Left forelimb (tissue), 1 donor: ENCODE results near the gene HPS4.
"Not testable (repeated sequence)": the region's sequence is repeated elsewhere in the genome, so short reads cannot be mapped to it uniquely, and the experiment has no call there.

Source experiments
- DNase-seq: peaks from one replicate; pipeline ENCODE4 v3.0.0-alpha.2; 2018; ENCODE audit warnings: low spot score

HPS4 gene

GRCh38 chr22:26442086-26442756 lies 41.4 kb downstream of the HPS4 start:
- DNase-seq, result no peak

DNA sequence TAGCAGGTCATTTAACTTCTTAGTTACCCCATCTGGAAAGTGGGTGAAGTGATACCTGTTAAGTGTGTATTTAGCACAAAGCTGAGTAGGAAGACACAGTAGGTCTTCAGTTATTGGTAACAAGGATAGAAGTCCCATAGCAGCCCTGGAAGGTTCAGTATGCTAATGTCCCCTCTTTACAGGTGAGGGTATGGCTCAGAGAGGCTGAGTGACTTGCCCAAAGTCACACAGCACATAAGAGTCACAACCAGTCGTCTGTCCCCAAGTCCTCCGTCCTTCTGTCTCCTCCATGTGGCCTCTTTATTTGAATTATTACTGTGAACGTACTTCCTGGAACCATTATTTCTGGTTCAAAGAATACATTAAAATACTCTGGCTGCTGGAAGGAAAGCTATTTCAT lies 44.0 kb downstream of the HPS4 start:
- no peak for DNase-seq

- DNase-seq, result not testable (repeated sequence)
These were observed 44.8 kb downstream of the HPS4 start for GRCh38 chr22:26438776-26439175.

DNA sequence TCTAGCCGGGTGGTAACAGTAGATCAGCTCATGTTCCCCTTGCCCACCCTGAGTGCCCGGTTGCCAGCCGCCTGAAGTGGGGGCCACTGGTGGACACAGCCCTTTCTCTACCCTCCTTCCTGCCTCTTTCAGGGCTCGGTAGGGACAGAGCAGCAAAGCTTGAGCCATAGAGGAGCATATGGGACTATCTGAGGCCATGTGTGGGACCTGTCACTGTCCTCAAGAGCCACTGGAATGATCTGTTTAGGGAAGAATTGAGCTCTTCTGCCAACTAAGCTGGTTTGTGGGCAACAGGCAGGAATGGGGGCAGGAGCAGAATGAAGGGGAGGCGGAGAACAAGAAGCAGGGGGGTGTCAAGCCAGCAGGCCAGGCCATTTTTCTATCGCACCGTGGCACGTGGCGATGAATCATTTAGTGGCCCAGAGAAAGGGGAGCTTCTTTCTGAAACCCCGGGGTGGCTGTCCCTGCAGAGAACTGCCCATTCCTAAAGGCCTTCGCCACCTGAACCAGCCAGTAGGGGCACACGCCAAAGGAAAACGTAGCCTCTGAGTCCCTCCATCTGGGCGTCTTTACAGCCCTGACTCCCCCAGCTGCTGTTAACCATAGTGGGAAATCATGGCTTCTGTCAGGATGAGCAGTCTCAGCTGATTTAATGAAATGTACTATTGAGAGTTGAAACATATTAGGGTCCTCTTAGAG lies 45.7 kb downstream of the HPS4 start:
- no peak for DNase-seq

DNA sequence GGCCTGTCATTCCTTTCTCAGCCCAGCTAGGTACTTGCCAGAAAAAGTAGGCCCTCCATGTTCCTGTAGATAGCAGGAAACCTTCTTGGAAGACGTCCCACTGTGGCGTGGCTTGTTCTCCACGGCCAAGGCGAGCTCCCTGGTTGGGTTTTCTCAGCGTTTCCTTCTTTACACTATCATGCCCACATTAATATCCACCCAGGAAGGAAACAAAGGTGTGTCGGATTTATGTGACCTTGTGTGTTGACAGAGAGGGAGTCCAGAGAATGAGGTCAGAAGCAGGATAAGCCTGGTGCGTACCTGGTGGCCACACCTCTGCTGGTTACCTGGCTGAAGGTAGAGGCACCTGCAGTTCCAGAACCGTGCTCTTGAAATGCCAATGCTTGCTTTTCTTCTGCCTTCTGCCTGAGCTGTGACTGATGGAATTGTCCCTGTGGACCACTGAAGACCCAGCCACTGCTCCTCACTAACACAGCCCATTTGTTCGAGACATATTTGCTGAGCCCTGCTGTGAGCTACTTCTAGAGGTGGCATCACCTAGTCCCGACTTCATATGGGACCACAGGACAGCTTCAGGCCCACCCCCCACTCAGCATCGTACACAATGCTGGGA lies 46.6 kb downstream of the HPS4 start:
- no peak for DNase-seq

DNA sequence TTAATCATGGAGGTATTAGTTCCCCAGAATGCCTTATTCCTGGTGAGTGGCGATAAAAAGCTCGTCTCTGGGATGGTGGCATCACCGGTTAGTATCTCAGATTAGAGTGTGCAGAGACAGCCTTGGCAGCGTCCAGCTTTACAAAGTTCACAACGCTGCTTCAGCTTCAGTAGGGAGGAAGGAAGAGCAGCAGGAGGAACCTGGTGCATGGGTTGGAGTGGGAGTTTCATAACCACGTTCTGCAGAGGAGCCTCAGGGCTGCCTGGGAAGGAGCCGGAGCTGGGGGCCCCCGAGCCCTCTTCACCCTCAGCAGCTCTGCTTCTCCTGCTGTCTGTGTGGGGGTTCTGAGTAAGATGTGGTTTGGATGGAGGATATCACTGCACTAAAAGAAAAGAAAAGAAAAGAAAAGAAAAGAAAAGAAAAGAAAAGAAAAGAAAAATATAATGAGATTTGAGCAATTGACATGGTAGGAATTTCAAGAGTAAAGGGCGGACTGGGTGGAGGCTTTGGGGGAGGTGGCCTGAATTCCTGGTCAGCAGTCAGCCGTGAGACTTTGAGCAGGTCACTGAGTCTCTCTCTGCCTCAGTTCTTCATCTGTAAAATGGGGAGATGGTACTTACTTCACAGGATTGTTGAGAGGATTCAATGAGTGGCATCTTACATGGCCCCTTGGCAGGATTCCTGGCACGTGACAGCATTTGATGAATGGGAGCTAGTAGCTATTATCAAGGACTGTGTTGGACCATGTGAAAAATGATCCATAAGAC lies 48.1 kb downstream of the HPS4 start:
- no peak for DNase-seq

GRCh38 chr22:26433805-26434204 lies 49.8 kb downstream of the HPS4 start:
- DNase-seq, result no peak

- no peak for DNase-seq
These were observed 50.8 kb downstream of the HPS4 start for GRCh38 chr22:26432619-26433311.

- DNase-seq, result no peak
These were observed 52.2 kb downstream of the HPS4 start for GRCh38 chr22:26431261-26431995.

DNA sequence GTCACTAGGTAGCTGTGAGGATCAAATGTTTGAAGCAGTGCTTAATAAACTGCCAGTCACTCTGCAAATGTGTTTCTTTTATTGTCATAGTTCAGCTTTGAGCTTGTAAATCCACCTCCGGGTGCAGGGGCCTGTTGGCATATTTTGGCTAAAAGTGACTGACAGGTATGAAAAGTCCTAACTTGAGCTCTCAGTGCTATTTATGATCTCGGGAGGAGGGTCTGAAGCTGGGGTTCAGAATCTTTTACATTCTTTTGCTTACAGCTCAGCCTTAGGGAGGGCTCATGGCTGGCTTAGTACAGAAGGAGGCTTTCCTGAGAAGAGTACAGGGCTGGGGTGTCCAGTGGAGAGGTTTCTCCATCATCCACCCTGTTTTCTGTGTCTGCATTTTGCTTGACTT lies 53.0 kb downstream of the HPS4 start:
- DNase-seq, result no peak

DNA sequence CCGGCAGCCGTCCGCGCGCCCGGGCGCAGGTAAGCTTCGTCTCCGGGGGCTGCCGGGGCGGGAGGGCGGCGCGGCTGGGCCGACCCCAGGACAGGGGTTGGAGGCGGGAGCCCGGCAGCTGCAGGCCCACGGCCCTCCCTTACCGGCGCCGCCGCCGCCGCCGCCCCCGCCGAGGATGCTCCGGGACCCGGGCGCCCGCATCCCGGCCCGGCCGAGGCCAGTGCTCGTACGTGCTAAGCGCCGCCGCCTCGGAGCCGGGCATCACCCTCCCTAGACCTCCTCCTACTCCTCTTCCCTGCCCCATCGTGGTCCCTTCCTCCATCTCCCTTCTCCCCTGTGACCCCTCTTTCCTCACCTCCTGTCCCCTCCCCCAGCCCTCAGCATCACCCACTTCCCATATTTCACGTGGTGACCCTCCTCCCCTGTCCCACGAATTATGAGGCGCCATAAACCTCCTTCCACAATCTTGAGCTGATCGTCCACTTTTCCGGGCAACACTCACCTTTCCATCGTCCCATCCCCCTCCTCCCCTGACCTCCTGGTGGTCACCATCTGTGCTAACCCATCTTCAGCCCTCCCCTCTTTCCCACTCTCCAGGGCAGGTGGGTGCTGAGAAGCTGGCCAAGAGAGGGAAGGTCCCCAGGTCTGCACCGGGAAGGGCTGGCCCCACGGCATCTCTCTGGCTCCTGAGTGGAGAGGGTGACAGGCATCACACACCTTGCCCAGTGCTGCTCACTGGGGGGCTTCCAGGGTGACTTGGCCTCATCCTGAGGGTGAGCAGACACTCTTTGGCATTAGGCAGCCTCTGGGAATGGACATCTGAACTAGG lies 53.9 kb downstream of the HPS4 start:
- DNase-seq, result no peak

DNA sequence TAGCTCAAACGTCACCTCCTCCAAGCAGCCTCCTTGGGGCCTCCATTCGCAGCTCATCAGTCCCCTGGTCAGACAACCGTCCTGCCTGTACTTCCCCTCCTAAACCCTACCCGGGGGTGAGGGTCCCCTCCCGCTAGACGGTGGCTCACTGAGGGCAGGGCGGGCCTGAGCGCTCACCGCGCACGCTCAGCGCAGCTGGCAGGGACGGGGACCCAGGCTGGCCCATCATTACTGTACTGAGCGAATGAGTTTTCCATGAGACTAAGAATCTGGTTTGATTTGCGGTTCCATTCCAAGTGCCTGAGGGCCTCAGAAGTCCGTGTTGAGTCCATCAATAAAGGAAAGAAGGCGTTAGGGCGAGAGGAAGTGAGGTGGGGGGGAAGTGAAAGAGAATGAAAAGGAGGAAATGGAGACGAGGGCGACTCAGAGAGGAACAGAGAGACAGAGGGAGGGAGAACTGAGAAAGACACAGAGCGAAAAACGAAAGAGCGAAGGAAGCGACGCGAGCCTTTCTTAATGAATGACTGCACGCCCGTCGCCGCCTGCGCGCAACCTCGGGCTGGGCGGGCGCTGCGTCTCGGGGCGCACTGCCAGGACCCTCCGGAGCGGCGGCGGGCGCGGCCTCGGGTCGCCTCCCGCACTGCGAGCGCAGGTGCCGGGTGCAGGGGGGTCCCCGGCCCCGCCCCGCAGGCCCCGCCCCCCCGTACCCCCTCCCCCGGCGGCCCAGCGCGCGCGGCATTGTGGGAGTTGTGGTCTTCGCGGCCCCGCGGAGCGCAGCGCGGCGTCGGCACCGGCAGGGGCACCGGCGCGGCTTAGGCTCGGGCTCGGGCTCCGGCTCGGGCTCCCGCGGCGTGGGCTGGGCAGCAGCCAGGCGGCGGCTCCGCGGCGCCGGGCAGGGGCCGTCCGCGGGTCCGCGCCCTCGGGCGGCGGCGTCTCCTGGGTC lies 54.8 kb downstream of the HPS4 start, which contains the start of gene ASPHD2:
ASPHD2 (plus strand) TSS at position 746 of the 943 bp plus-strand sequence. CDS start 4,356 bp downstream, outside the sequence.
- peak; percentile 89 for DNase-seq

GRCh38 chr22:26426924-26427323 lies 56.7 kb downstream of the HPS4 start:
- no peak for DNase-seq

GRCh38 chr22:26418620-26419019 lies 65.0 kb downstream of the HPS4 start:
- DNase-seq, result no peak

DNA sequence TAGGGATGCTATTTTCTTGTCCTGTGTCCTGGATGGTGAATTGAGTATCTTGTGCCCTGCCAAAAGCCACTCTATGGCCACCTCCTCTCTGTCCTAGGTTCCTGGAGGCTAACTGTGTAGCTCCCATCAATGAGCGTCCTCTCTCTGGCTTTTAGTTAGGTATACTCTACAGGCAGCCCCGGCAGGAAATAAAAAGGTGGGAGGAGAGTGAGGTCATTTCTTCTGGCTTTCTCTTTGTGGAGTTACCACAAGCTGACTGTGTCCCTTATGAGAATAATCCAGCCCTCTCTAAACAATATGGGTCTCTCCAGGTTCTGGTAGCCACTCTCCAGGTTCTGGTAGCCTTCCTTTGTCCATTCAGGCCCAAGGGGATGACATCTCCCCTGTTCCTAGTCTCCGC lies 66.2 kb downstream of the HPS4 start:
- no peak for DNase-seq

GRCh38 chr22:26416670-26417276 lies 66.8 kb downstream of the HPS4 start:
- peak; percentile 79 for DNase-seq

DNA sequence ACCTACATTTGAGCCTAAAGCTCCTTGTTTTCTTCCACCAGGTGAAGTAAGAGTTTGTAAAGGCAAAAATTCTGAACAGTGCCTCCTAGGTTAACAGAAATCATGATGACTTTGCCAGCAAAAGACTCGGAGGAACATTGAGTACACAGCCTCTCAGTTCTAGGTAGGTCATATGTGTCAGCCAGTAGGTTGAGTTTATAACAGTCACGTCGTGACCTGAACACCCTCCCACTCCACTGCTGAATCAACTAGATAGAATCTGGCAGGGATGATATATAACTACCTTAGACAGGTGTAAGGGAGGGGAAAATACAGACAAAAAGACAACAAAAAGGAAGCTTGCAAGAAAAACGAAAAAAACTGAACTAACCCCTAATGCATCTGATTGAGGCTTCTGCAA lies 67.3 kb downstream of the HPS4 start:
- DNase-seq, result no peak

DNA sequence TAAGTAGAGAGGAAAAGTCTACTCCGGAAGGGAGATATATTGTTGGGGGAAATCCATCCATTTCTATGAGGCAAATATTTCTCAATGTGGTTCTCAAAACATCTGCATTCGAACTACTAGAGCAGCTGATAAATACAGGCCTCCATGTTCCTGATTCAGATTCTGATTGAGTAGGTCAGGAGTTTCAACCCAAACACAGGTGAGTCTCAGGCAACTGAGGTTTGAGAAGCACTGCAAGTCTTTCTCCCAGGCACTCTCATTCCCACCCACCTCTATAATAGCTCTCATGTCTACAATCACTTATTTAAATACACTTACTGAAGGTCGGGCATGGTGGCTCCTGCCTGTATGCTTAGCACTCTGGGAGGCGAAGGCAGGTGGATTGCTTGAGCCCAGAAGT lies 69.2 kb downstream of the HPS4 start:
- DNase-seq, result no peak

- no peak for DNase-seq
These were observed 73.2 kb downstream of the HPS4 start for GRCh38 chr22:26410386-26410785.
